DMS79 (cell line): ENCODE measurements around the gene GPX5.
"Not testable (repeated sequence)": the region's sequence is repeated elsewhere in the genome, so short reads cannot be mapped to it uniquely, and the experiment has no call there.

Experiments
- DNase-seq: peaks from one replicate; lab custom pipeline; 2025; lab: John Stamatoyannopoulos, UW

GPX5 gene, protein sequence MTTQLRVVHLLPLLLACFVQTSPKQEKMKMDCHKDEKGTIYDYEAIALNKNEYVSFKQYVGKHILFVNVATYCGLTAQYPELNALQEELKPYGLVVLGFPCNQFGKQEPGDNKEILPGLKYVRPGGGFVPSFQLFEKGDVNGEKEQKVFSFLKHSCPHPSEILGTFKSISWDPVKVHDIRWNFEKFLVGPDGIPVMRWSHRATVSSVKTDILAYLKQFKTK

DNA sequence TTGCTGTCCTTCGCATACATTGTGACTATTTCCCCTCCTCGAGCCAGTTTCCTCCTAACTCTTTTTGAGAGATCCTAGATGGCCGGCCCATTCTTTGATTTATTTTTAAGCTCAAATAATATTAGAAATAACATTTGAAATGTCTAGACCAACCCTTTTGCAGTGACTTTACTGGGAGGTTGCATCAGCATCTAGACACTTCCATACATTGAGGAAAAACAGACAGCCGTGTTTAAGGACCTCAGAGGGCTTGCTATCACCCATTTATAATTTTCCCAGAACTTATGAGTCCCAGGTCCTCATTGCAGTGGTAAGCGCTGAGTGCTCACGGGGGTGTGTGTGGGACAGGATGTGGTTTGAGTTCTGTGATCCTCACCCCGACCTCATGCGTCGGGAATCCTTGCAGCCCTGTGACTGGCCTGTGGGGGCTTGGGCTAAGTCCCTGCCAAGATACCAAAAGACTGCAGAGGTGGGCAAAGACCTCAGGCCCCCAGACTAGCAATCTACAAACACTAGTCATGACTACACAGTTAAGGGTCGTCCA lies at the start of gene GPX5:
Gene GPX5, plus strand, starts transcription at position 386 of the 544 bp plus-strand sequence. Its CDS starts 133 bp downstream, at position 519.
- no peak for DNase-seq

DNA sequence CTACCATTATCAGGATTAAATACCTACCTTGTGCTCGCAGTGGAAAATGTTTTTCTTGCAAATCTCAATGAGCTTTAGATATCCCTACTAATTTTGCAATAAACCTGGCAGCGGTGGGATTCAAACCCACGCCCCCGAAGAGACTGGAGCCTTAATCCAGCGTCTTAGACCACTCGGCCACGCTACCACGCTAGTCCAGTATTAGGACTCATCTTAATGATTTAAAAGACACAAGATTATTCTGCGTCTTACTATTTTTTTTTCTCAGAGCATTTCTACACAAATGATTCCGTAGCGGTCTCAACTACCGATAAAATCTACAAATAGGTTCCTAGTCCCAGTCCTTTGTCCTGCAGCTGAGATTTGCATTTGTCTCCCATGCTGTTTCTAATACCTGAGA lies 47.2 kb upstream of the GPX5 start:
- no peak for DNase-seq

DNA sequence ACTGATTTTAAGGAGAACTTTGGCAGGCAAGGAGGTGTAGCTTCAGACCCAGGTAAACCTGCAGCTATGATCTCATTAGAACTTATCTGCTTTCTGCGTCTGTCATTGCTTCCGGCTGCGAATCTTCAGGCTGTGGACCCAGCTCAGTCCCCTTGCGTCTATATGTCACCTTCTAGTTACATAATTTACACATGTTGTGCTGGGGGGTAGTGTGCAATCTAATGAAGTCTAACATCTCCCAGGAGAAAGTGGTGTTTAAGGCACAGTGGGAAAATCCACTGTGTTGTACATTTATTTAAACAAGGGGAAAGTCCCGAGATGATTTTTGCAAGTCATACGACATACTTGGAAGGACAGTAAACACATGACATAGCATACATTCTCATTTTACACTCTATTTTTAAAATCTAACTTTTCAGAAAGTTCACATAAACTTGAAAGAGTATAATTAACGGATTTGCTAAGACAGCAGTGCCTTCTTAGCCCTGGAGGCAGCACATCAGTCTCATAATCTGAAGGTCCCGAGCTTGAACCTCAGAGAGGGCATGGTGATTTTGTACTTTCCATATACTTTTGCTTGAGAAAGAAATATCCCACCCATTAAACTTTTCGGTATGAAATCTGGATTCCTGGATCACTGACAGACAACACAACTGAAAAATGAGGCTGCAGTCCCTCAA lies 45.3 kb upstream of the GPX5 start:
- no peak for DNase-seq

DNA sequence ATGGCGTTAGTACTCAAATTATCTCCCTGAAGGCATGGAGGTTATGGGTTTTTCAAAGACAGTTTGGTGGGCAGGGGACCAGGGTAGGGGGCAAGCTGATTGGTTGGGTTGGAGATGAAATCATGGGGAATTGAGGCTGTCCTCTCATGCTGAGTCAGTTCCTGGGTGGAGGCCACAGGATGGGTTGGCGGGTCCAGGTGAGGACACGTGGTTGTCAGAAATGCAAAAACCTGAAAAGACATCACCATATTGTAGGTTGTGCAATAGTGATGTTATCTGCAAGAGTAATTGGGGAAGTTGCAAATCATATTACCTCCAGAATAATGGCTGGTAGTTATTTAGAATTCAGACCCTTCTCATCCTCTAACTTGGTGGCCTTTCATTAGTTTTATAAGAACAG lies 40.2 kb upstream of the GPX5 start:
- no peak for DNase-seq

DNA sequence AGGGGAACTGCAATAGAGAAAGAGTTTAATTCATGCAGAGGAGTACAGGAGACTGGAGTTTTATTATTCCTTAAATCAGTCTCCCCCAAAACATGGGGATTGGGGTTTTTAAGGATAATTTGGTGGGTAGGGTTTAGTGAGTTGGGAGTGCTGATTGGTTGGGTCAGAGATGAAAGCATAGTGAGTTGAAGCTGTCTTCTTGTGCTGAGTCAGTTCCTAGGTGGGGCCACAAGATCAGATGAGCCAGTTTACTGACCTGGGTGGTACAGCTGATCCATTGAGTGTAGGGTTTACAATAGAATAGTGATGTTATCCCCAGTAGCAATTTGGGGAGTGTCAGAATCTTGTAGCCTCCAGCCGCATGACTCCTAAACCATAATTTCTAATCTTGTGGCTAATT lies 39.1 kb upstream of the GPX5 start:
- no peak for DNase-seq

DNA sequence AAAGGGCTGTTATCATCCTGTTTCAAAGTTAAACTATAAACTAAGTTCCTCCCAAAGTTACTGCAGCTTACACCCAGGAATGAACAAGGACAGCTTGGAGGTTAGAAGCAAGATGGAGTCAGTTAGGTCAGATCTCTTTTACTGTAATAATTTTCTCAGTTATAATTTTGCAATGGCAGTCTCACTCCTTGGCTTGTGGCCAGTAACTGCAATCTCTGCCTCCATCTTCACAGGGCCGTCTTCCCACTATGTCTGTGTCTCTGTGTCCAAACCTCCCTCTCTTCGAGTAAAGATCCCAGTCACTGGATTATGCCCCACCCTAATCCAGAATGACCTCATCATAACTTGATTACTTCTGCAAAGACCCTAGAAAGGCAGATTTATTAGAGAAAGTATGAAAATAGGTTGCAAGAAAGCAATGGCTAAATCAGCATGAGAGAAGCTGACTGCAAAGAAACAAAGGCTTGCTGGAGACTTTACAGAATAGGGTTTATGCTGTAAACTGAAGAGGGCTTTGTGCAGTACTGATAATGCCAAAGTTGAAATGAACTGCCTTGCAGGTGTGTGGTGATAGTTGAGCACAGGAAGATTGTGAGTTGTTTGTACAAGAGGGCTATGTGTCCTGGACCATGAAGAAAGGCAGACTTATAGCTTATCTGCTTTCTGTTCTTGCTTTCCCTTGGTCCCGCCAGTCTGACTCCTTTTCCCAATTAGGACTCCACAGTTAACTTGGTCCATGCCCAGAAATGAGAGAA lies 38.5 kb upstream of the GPX5 start:
- DNase-seq, result no peak

DNA sequence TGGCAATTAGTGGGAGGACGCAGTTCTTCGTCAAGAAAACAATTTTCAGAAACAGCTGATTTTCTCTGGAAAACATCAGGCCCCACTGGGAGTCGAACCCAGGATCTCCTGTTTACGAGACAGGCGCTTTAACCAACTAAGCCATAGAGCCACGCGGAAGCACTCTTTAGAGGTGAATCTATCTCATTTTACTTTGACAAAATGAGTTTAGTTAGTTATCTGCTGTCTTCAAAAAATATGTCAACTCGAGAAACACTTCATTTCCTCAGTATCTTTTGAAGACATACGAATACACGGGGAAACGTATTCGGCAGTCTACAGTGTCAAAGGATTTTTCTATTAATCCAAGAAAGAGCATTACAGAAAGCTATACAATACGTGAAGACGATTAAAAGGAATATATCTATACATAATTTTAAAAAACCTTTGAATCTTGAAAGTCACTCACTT lies 36.7 kb upstream of the GPX5 start:
- DNase-seq, result no peak

DNA sequence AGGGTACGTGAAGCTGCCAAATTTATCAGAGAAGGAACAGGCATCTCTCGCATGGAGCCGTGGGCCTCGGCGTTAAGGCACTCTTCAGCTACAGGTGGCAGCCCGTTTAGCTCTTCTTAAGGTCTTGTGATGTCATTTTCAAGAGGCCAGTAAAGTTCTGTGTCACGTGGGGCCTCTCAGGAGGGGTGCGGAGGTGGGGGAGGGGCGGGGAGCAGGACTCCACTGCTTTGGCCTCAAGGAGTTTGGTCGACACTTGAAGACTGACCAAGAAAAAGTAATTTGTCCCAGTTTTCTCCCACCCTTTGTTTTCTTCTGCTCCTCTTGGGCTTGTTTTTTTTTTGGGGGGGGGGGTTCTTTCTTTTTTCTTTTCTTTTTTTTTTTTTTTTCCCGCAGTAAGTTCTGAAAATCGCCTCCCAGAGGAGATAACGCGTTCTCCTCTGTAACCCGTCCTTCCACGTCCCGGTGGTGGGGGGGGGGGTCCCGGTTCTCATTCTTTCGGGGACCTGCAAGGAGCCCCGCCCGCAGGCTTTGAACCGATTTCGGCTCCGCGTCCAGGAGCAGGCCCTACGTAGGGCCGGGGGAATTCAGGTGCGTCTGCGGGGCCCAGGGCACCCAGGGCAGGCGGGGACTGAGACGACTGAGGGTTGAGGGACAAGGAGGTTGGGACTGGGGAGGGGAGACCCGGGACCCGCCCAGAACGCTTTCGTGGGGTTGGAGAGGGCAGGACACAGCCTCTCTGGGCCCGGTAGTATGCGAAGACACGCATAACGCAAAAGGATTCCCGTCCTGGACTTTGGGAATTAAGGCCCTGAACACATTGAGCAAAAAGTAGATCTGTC lies 36.1 kb upstream of the GPX5 start:
- DNase-seq, result no peak

DNA sequence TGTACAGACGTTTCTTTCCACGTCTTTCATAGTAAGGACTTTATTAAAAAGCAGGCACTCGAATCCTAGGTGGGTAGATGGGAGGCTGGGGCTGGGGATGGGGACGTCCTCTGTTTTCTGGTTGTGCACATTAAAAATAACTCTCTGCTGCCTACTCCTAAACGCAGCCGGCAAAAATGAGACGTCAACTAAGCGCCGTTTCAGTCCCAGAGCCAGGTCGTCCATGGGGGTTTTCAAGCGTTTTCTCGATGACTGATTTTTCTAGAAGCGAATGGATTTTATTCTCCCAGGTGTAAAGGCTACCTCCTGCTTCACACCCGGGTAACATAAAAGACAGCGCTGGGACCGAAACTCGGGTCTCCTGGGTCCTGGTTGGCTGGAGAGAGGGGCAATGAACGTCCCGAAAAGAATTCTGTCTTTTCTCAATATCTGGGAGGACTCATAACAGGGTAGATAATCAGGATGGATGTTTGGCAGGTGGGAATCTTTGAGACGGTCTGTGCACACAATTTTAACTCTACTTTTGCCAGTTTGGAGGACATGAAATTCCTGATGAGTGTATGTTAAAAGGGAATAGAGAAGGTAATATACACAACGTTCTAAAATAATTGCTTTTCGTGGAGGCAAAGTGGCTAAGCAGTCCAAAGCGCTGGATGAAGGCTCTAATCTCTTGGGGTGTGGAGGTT lies 35.3 kb upstream of the GPX5 start:
- no peak for DNase-seq

DNA sequence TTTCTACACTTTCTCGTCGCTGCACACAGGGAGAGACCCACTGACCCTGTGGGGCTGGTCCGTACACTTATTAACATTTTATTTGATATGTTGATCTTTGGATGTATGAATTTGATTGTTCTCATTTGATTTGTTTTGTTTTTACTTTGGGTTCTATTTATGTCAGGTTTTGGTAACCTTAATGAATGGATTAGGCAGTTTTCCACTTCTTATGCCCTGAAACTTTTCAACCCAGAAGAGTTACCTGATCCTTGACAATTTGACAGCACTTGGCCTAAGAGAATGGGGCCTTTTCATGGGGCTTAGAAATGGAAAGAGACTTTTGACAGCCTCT lies 33.7 kb upstream of the GPX5 start:
- no peak for DNase-seq

DNA sequence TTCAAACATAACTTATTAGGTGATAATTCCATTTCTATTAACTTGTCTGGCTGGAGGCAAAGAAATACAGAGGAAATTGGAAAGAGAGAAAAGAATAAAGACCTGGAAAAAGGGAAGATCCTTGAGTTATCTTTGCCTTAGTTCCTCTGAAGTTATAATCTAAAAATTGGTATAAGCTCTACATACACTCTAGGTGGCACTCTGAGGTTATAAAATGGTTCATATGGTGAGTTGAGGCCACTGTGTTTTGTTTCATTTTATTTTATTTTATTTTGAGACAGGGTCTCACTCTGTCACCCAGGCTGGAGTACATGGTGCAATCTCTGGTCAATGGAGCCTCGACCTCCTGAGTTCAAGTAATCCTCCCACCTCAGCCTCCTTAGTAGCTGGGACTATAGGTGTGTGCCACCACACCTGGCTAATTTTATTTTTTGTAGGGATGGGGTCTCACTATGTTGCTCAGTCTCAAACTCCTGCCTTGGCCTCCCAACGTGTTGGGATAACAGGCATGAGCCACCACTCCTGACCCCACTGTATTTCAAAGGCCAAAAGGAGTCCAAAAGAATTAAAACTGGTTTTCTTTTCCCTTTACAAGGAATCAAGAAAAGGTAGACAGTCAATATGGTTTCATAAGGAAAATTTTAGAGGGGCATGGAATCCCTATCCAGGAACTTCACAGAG lies 29.4 kb upstream of the GPX5 start:
- no peak for DNase-seq

DNA sequence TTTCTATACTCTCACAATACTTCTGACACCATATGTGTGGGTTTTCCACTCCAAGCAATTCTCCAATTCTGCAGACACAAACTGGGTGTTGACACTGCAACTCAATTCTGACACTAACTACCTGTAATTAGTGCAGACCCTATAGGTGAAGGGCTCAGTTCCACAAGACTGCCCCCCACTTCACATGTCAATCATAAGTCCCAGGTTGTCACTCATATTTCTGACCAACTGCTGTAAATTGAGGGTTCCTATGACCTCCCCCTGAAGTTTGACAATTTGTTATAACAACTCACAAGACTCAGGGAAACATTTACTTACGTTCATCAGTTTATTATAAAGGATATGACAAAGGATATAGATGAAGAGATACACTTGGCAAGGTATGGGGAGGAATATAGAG lies 28.4 kb upstream of the GPX5 start:
- DNase-seq, result no peak

DNA sequence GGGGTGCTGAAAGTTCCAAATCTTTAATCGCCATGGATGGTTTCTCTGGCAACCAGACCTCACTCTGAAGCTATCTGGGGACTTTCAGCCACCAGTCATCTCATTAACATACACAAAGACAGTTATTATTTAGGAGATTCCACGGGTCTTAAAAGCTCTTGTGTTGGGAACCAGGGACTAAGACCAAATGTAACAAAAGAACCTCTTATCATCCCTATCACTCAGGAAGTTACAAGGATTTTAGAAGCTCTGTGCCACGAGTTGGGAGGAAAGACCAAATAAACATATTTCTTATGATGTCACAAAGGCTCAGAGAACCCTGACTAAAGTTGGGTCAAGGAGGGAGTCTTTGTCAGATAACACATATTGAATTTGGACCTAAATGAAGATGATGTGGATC lies 27.8 kb upstream of the GPX5 start:
- DNase-seq, result no peak

DNA sequence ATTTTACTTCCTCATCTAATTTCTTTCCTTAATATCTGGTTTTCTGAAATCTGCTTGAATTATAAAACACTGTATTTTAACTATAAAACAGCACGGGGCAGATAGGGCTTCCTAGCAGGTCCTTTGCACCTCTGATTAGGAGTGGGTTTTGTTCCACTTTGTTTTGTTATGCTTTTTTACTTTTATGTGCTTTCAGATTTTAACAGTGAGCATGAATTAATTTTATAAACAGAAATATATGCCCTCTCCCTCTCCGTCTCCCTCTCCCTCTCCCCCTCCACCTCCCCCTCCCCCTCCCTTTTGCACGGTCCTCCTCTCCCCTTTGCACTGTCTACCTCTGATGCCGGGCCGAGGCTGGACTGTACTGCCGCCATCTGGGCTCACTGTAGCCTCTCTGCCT lies 24.4 kb upstream of the GPX5 start:
- DNase-seq, result no peak

DNA sequence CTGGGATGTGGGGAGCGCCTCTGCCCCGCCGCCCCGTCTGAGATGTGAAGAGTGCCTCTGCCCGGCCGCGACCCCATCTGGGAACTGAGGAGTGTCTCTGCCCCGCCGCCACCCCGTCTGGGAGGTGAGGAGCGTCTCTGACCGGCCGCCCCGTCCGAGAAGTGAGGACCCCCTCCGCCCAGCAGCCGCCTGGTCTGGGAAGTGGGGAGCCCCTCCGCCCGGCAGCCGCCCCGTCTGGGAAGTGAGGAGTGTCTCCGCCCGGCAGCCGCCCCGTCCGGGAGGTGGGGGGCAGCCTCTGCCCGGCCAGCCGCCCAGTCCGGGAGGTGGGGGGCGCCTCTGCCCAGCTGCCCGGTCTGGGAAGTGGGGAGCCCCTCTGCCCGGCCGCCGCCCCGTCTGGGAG lies 23.5 kb upstream of the GPX5 start:
- not testable (repeated sequence) for DNase-seq

DNA sequence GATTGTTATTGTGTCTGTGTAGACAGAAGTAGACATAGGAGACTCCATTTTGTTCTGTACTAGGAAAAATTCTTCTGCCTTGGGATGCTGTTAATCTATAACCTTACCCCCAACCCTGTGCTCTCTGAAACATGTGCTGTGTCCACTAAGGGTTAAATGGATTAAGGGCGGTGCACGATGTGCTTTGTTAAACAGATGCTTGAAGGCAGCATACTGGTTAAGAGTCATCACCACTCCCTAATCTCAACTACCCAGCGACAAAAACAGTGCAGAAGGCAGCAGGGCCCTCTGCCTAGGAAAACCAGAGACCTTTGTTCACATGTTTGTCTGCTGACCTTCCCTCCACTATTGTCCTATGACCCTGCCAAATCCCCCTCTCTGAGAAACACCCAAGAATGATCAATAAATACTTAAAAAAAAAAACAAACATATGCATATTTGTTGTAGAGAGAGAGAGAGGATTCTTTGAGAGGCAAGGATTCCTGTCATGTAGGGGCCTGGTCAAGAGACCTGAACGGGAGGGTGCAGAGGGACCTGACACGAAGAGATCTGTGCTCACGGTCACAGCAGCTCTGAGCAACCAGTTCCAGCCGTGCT lies 22.9 kb upstream of the GPX5 start:
- DNase-seq, result not testable (repeated sequence)

DNA sequence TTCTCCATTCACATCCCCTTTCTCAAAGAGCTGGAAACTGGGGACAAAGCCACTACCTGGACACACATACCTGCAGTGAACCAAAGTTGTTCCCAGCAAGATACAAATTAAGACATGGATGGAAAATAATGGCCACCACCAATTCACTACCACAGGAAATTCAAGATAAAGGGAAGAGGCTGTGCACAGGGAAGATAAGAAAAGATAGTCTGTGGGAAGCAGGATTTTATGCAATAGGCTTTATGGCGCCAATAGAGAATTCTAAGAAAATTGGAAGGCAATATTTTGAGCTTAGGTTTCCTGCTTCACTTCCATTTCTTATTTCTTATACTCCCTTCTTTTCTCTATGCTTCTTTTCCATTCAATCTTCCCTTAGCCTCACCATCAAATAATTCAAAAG lies 19.9 kb upstream of the GPX5 start:
- DNase-seq, result no peak

DNA sequence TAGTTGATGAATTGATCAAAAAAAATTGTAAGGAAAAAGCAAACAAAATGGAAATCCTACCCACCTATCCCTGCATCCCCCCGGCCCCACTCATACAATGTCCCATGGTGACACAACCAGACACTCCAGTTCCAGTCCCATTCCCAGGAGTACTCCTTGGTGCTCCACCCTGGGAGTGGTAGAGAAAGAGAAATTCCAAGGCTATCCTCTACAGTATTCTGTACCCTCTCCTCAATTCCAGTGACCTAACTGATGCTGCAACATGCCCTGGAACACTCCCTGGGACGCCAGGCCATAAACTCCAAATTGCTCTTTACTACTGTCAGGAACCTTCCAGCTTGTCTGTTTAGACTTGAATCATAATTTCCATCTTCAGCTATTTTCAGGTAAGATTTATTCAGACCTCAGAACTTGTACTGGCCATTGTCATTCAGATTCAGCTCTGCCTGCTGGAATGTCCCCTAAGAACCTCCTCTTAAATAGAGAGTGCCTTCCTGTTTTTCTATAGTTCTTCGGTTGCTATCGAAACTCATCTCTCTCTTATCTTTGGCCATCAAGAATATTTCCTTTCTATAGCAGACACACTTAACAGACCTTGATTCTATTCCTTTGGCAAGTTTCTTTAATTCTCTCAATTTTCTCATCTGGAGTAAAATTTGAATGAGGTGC lies 18.7 kb upstream of the GPX5 start:
- DNase-seq, result no peak

DNA sequence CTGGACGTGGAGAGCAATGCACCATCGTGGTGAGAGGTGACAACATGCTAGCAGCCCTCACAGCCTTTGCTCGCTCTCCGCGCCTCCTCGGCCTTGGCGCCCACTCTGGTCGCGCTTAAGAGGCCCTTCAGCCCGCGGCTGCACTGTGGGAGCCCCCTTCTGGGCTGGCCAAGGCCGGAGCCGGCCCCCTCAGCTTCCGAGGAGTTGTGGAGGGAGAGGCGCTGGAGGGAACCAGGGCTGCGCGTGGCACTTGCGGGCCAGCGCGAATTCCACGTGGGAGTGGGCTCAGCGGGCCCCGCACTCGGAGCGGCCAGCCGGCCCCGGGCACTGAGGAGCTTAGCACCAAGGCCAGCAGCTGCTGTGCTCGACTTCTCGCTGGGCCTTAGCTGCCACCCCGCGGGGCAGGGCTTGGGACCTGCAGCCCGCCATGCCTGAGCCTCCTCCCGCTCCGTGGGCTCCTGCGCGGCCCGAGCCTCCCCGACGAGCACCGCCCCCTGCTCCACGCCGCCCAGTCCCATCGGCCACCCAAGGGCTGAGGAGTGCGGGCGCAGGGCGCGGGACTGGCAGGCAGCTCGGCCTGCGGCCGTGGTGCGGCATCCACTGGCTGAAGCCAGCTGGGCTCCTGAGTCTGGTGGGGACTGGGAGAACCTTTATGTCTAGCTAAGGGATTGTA lies 13.9 kb upstream of the GPX5 start:
- no peak for DNase-seq
